MCF 10A (cell line): ENCODE results near the gene CTNNA2. TPM values are rescaled to one million over a fixed set of nuclear protein-coding genes. Genes with fewer than 3 reads are reported as not detected.

Experiments
- BruUV-seq: library from RNA; stranded (reverse); fragments of 400-500 nt; replicated peaks from 2 replicates; lab custom pipeline; 2021; lab: Mats Ljungman, UMichigan
- CTCF ChIA-PET: fragments of 300-600 bp; sonication (Branson Sonifier 250); formaldehyde crosslinking; extraction: SDS; loops from one replicate; lab custom pipeline; 2021; ENCODE audit warnings: antibody characterized with exemption, inconsistent platforms; lab: Yijun Ruan, JAX
- POLR2A ChIA-PET: fragments of 300-600, 350-650 bp; sonication (Branson Sonifier 250); formaldehyde crosslinking; extraction: SDS; loops from one replicate; lab custom pipeline; 2020; ENCODE audit warnings: antibody characterized with exemption, inconsistent platforms; lab: Yijun Ruan, JAX
- DNase-seq: peaks from one replicate; pipeline ENCODE4 v3.0.0-alpha.2; 2018; ENCODE audit not compliant: unreplicated experiment
- H3K27ac Mint-ChIP-seq: one replicate; pipeline ENCODE4 v1.8.0; 2022; ENCODE audit warnings: mild to moderate bottlenecking, low read depth, mixed read lengths; ENCODE audit not compliant: unreplicated experiment
- H3K27me3 Mint-ChIP-seq: one replicate; pipeline ENCODE4 v1.8.0; 2022; ENCODE audit warnings: mixed read lengths; ENCODE audit not compliant: insufficient read depth, unreplicated experiment
- H3K36me3 Mint-ChIP-seq: one replicate; pipeline ENCODE4 v1.8.0; 2022; ENCODE audit warnings: mild to moderate bottlenecking, moderate library complexity, mixed read lengths; ENCODE audit not compliant: insufficient read depth, unreplicated experiment
- H3K4me1 Mint-ChIP-seq: one replicate; pipeline ENCODE4 v1.8.0; 2022; ENCODE audit warnings: mixed read lengths; ENCODE audit not compliant: insufficient read depth, unreplicated experiment
- H3K4me3 Mint-ChIP-seq: one replicate; pipeline ENCODE4 v1.8.0; 2022; ENCODE audit warnings: mild to moderate bottlenecking, moderate library complexity, mixed read lengths; ENCODE audit not compliant: unreplicated experiment
- H3K9me3 Mint-ChIP-seq: one replicate; pipeline ENCODE4 v1.8.0; 2022; ENCODE audit warnings: mixed read lengths; ENCODE audit not compliant: unreplicated experiment
- intact Hi-C: fragments of 100-400 bp; cut with micrococcal nuclease; formaldehyde crosslinking; loops from 2 replicates; pipeline ENCODE4 v1.14.1; 2022
- total RNA-seq: library from RNA; stranded (reverse); gene quantifications from 2 replicates; pipeline ENCODE4 v1.2.3, GENCODE V29; 2022
- TF ChIP-seq, protein P1 (sequence below): fragments of 200-600 bp; IDR thresholded peaks from one replicate; pipeline ENCODE4 v1.8.0; 2022; ENCODE audit warnings: antibody characterized with exemption, mild to moderate bottlenecking; ENCODE audit not compliant: unreplicated experiment

Gene CTNNA2
- total RNA-seq, 1 experiment from 2014 or later = not detected

DNA sequence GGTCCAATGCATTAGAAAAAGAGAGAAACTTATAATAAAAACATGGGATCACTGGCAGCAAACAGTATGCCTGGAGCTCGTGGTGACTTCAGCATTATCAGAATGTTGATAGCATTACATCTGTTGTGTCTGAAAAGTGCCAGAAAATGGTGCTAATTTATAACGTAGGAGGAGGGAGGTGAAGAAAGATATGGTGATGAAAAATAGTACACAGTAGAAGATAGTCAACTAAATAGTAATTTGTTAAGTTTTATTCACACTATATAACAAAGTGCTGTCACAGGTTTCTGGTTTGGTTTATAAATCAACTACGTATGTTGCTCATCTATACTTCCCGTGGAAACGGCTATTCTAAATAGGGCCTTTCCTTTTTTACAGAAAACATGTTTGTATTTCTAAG lies 674.3 kb downstream of the CTNNA2 start:
- ChIA-PET CTCF (interaction anchor here (0.6 kb wide), 1 partner anchor 168 kb away, joined by 6 read pairs; no protein-coding TSS in a partner anchor), POLR2A (no interaction called here)
- no TSS peak for BruUV-seq
- TF ChIP-seq, protein P1, sequence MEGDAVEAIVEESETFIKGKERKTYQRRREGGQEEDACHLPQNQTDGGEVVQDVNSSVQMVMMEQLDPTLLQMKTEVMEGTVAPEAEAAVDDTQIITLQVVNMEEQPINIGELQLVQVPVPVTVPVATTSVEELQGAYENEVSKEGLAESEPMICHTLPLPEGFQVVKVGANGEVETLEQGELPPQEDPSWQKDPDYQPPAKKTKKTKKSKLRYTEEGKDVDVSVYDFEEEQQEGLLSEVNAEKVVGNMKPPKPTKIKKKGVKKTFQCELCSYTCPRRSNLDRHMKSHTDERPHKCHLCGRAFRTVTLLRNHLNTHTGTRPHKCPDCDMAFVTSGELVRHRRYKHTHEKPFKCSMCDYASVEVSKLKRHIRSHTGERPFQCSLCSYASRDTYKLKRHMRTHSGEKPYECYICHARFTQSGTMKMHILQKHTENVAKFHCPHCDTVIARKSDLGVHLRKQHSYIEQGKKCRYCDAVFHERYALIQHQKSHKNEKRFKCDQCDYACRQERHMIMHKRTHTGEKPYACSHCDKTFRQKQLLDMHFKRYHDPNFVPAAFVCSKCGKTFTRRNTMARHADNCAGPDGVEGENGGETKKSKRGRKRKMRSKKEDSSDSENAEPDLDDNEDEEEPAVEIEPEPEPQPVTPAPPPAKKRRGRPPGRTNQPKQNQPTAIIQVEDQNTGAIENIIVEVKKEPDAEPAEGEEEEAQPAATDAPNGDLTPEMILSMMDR = no peak
- no peak overlapping the region for H3K4me3 Mint-ChIP-seq
- peaks cover 6% of the 10 kb centered on the region for H3K36me3 Mint-ChIP-seq
- no peaks in the 10 kb centered on the region for H3K9me3 Mint-ChIP-seq
- peaks cover 12% of the 10 kb centered on the region for H3K4me1 Mint-ChIP-seq
- no peaks in the 10 kb centered on the region for H3K27me3 Mint-ChIP-seq
- intact Hi-C loops = no loop called here
- H3K27ac Mint-ChIP-seq = no peak overlapping the region
- no peak for DNase-seq

DNA sequence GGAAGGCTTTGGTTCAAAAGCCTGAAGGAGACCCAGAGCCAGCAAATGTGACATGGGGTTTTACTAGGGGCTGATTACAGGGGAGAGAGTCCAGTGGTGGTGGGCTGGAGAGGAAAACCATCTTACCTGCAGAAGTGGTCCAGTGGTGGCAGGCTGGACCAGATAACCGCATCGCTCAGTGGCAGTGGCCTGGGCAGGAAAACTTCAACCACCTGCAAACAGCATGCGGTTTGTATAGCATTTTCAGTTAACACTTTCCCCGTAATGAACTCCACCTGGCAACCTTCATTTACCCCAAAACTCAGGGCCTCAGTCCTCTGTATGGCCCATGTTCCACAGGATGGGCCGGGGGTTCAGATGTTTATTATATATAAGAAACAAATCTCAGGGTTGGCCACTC lies 677.3 kb downstream of the CTNNA2 start:
- TF ChIP-seq, protein P1 = no peak
- CTCF ChIA-PET = interaction anchor here (0.5 kb wide), 1 partner anchor 52 kb away, joined by 3 read pairs; no protein-coding TSS in a partner anchor
- intact Hi-C loops = no loop called here
- H3K27me3 Mint-ChIP-seq = no peaks in the 10 kb centered on the region
- no peaks in the 10 kb centered on the region for H3K9me3 Mint-ChIP-seq
- no peaks in the 10 kb centered on the region for H3K4me1 Mint-ChIP-seq
- H3K4me3 Mint-ChIP-seq = no peak overlapping the region
- no peak for DNase-seq
- POLR2A ChIA-PET = no interaction called here
- H3K27ac Mint-ChIP-seq = no peak overlapping the region
- no TSS peak for BruUV-seq
- H3K36me3 Mint-ChIP-seq = peaks cover 6% of the 10 kb centered on the region

DNA sequence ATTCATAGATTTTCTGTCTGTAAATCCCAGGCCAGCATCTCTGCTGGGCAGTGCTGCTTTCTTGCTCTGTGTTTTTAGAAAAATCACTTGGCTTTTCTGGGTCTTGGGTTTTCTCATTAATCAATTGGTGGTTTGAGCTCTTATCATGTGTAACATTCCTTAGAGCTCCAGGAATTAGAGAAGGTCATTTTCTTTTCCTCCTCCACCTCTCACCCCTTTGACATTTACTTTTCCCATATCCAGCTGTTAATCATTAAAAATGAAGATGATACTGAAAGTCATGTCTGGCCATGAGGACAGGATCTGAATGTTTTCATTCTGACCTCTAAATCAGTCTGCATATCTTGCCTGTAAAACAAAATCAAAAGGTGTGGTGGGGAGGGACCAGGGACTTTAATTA lies 680.7 kb downstream of the CTNNA2 start:
- no TSS peak for BruUV-seq
- Mint-ChIP-seq H3K27me3 (no peaks in the 10 kb centered on the region), H3K4me1 (no peaks in the 10 kb centered on the region), H3K9me3 (no peaks in the 10 kb centered on the region), H3K36me3 (no peaks in the 10 kb centered on the region), H3K4me3 (no peak overlapping the region), H3K27ac (no peak overlapping the region)
- TF ChIP-seq, protein P1 = no peak
- ChIA-PET CTCF (interaction anchor here (0.7 kb wide), 1 partner anchor 168 kb away, joined by 3 read pairs; no protein-coding TSS in a partner anchor), POLR2A (no interaction called here)
- no peak for DNase-seq
- intact Hi-C loops = no loop called here

DNA sequence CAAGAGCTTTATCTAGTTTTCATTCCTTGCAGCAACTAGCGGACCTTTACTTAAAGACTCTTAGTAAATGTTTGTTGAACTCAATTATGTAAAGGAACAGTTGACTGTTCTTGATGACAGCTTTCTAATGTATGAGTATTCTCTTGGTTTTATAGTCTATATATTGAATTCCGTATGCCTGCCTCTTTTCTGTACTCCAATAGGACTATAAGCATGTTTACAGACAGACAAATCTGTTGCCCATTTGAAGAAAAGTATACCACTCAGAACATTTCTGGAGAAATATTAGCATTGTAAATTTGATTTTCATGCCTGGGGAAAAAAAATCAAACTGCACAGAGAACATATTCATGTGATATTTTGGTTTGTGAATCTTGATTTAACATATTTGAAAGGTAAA lies 682.2 kb downstream of the CTNNA2 start:
- Mint-ChIP-seq H3K4me3 (no peak overlapping the region), H3K27ac (no peak overlapping the region), H3K9me3 (no peaks in the 10 kb centered on the region), H3K36me3 (no peaks in the 10 kb centered on the region), H3K27me3 (no peaks in the 10 kb centered on the region), H3K4me1 (peaks cover 5% of the 10 kb centered on the region)
- POLR2A ChIA-PET = no interaction called here
- intact Hi-C loops = no loop called here
- no peak for DNase-seq
- TF ChIP-seq, protein P1 = no peak
- CTCF ChIA-PET = no interaction called here
- BruUV-seq = no TSS peak
